NOMO-1 (cell line): Measurements from ENCODE around the gene CARS1.

Experiments used
- DNase-seq, 2 experiments: peaks; one replicate each; lab custom pipeline; 2025; ENCODE audit not compliant: unreplicated experiment in 2 of 2; lab: John Stamatoyannopoulos, UW

The CARS1 gene

GRCh38 chr11:2995031-2995561 is 62.1 kb downstream of the CARS1 start:
- DNase-seq = no peak

DNA sequence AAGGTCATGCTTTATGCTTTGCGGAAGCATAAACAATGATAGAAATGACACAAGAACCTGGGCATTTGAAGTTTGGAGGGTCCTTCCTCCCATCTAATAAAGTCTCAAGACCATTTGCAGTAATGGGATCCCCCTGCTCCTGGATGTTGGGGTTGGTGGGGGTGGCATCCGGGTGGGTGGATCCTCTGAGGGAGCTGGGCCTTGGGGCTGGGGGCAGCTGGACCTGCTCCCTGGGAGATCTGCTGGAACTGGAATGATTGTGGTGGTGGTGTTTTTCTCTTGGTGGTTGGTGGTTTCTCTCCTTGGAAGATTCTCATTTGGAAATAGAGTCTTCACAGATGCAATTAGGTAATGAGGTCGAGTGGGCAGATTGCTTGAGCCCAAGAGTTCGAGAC is 62.9 kb downstream of the CARS1 start:
- no peak for DNase-seq

DNA sequence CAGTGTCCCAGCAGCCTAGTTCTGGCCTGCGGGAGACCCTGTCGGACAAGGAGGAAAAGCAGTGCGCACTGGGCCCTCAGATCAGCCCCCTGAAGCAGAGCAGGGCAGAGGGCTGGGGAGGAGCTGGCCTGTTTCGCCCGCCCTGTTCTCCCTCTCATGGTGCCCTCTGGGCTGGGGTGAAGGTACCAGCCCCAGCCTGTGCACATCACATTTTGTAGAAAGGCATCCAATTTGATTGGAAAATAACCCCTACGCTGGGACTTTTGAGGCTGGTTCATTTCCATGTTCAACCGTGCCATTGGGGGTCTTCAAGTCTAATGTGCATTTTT is 64.3 kb downstream of the CARS1 start:
- DNase-seq = peak in 1 of 2 experiments; percentile 36

- peak; percentile 97 to 98 for DNase-seq
These were observed 64.8 kb downstream of the CARS1 start, which contains the start of gene NAP1L4 for GRCh38 chr11:2992234-2992996. Gene NAP1L4, minus strand, starts transcription at chr11:2992329. Its CDS starts 13,109 bp downstream, at chr11:2979220.

- DNase-seq = peak in 1 of 2 experiments; percentile 42
These were observed 65.6 kb downstream of the CARS1 start for GRCh38 chr11:2991452-2992233.

GRCh38 chr11:2990617-2991451 is 66.4 kb downstream of the CARS1 start:
- DNase-seq = peak in 1 of 2 experiments; percentile 23

DNA sequence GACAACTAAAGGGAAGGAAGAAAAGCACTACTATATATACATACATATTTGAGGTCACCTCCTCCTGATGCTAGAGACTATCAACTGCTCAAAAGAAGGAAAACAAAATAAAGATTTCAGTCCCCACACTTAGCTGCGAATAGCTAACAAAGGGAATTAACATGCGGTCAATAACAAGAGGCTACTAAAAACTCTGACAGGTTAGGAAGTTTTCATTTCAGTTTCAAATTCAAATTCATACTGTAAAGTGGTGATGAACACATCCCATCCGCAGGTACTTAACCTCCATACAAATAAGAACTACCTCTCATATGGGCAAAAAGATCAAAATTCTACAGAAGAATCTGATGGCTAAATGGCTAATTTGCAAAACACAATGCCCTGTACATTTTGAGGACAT is 67.7 kb downstream of the CARS1 start:
- DNase-seq = no peak

DNA sequence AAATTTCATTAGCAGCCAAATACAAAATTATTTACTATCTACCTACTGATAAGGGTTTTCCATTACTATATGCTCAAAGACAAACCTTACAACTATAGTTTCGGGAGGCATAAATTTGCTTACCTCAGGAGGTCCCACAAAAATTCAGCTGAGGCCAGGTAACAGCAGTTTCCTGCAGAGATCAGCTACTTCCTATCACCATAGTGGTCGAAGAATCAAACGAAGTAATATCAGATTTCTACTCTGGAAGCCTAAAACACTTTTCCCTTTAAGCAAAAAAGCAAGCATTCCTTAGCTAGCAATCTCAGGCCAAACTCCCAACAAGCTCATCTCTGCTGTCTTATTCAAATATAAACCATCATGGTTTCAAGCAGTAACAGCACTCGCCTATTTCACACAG is 68.2 kb downstream of the CARS1 start:
- DNase-seq = no peak

GRCh38 chr11:2987881-2988861 is 69.1 kb downstream of the CARS1 start:
- no peak for DNase-seq

DNA sequence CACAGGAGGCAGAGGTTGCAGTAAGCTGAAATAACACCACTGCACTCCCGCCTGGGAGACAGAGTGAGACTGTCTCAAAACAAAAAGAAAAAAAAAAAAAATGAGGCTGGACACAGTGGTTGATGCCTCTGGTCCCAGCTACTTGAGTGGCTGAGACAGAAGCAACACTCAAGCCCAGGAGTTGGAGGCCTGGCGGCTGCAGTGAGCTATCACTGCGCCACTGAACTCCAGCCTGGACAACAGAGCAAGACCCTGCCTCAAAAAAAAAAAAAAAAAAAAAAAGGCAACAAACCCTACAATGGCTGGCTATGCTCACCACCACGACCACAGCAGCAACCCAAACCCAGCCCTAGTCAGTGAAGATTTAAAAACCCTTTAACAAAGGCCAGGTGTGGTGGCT is 73.3 kb downstream of the CARS1 start:
- no peak for DNase-seq

DNA sequence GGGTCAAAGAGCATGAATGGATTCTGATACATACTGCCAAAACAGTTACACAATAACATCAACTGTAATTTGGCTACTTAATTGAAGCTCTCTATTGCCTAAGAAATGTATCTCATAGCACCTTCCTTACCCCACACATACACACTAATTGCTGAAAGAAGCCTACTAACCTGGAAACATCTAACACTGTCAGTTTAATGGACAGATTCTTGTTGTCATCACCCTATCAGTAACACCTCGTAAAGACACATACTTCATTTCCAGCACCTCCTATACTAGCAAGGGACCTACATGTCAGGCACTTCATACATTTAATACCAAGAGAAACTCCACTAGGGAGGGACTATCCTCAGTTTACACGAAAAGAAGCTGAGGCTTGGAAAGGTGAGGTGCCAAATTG is 75.0 kb downstream of the CARS1 start:
- no peak for DNase-seq

DNA sequence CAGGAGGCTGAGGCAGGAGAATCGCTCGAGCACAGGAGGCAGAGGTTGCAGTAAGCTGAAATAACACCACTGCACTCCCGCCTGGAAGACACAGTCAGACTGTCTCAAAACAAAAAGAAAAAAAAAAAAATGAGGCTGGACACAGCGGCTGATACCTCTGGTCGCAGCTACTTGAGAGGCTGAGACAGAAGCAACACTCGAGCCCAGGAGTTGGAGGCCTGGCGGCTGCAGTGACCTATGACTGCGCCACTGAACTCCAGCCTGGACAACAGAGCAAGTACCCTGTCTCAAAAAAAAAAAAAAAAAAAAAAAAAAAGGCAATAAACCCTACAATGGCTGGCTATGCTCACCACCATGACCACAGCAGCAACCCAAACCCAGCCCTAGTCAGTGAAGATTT is 76.1 kb downstream of the CARS1 start:
- no peak for DNase-seq

GRCh38 chr11:2980168-2980840 is 76.9 kb downstream of the CARS1 start:
- no peak for DNase-seq

DNA sequence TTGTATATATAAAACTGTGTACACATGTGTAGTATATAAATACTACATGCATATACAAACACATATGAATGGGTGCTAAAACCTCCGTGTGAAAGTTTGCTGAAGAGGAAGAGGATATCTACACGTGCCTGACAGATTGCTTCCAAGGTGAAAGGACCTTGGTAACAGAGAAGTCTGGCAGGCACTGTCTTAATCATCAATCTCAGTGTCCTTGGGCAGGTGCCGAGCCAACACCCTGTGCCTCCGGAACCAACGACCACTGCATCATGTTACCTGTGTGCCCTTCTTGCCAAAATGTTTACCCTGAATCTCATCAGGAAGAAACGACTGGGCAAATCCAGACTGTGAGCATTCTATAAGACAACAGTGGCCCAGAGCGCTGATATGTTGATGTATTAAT is 80.1 kb downstream of the CARS1 start:
- no peak for DNase-seq

DNA sequence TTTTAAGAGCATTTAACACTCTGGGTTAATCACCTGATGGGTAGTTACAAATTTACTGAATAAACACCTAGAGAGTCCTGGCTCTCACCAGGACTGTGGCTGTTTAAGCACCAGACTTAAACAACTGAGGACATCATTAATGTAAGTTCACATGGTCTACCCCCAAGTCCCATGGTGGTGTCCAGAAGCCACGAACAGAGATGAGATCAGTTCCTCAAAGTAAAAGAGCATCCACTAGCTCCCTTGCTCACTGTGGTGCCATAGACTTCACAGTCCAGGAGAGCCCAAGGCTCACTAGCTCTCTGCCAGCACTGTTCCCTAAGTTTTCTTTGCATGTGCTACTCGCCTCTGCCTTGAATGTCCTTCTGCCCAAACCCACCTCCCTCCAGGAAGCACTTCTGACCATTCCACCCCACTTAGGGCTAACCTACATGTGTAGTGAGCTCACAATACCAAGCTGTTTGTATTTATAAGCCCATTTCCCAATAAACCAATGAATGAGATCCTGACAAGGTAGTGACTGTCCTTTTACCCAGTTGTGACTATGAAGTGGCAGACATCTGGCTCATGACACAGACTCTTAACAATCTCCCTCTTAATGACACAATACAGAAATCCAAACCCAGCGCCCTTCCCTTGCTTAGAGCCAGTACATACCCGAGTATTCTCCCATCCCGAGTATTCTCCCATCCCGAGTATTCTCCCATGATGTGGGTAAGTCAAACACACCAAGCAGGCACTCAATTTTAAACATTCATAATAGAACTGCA is 80.7 kb downstream of the CARS1 start:
- DNase-seq = no peak

DNA sequence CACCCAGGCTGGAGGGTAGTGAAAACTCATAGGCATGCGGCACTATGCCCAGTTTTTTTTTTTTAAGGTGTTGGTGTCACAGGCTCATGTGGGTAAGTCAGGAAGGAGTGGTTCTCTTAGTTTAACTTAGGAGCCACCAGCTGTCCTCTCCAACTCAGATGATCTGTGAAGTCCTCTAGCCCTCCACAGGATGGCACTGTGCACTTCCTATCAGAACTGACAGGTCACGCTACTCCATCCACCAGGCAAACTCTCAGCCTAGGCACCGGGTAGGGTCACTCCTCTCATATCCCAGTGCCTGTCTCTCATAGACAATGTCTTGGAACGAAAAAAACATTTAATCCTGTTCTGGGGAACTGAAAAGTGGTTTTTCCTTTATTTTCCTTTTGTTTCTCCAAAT is 81.6 kb downstream of the CARS1 start:
- peak in 1 of 2 experiments; percentile 35 for DNase-seq

DNA sequence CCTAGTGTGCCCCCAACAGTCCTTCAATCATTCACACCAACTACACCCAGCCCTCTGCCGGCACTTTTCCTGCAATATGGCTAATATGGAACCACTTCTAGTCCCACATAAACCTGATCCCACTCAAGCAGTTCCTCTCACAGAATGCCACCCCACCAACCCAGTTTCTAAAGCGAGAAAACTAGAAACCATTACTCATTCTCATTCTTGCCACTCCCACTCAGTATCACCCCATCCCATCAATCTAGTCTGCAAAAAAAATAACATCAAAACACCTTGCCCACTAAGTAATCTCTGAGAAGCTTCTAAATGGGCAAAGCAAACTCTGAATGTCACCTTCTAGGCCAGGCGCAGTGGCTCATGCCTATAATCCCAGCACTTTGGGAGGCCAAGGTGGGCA is 83.0 kb downstream of the CARS1 start:
- no peak for DNase-seq

GRCh38 chr11:2968341-2968900 is 88.8 kb downstream of the CARS1 start:
- no peak for DNase-seq
